Measurements from ENCODE around the gene TEX11. TPM values are rescaled to one million over a fixed set of nuclear protein-coding genes. Genes with fewer than 3 reads are reported as not detected.

Gene TEX11
- total RNA-seq, 4 donors from 2014 or later: not detected

DNA sequence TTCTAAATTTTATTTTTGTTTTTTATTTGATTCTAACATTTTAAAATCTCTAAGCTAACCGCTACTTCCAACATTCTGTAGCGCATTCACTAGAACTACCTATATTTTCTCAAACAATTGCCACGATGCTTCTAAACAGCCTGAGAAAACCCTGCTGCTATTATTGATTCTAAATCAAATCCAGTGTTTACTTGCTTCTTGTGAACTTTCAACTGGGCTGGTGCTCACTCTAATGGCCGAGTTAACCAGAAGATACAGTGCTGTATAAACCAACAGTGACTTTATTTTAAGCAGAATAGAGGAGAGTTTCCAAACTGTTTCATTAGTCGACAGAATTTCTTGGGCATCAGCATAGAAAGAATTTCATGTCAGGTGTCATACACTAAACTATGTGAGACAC lies 353.6 kb downstream of the TEX11 start:
- DNase-seq (ENCODE audit: low spot score) (no peak), ATAC-seq (ENCODE audit: low FRiP score) (no peak)
- TF ChIP-seq, protein P1, sequence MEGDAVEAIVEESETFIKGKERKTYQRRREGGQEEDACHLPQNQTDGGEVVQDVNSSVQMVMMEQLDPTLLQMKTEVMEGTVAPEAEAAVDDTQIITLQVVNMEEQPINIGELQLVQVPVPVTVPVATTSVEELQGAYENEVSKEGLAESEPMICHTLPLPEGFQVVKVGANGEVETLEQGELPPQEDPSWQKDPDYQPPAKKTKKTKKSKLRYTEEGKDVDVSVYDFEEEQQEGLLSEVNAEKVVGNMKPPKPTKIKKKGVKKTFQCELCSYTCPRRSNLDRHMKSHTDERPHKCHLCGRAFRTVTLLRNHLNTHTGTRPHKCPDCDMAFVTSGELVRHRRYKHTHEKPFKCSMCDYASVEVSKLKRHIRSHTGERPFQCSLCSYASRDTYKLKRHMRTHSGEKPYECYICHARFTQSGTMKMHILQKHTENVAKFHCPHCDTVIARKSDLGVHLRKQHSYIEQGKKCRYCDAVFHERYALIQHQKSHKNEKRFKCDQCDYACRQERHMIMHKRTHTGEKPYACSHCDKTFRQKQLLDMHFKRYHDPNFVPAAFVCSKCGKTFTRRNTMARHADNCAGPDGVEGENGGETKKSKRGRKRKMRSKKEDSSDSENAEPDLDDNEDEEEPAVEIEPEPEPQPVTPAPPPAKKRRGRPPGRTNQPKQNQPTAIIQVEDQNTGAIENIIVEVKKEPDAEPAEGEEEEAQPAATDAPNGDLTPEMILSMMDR (IDR thresholded peaks at IDR 0.05): no peak

DNA sequence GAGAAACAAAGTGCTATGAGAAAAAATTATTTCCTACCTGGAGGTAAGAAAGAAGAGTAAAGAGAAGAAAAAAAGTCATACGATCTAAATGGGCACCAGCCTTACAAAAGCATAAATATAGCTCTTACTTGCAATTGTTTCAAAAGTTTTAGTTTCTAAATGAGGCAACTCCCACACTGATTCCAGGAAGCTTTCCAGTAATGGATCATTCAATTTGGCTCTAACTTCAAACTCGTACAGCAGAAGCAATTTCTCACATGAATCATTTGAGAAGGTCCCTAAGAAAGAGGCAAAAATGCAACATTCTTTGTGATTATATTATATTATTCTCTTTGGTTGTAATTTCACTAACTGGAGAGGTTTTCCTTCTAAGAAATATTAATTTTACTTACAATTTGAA lies 354.0 kb downstream of the TEX11 start:
- TF ChIP-seq, protein P1 (IDR thresholded peaks at IDR 0.05): no peak
- no peak for ATAC-seq (ENCODE audit: low FRiP score)
- DNase-seq (ENCODE audit: low spot score): no peak

DNA sequence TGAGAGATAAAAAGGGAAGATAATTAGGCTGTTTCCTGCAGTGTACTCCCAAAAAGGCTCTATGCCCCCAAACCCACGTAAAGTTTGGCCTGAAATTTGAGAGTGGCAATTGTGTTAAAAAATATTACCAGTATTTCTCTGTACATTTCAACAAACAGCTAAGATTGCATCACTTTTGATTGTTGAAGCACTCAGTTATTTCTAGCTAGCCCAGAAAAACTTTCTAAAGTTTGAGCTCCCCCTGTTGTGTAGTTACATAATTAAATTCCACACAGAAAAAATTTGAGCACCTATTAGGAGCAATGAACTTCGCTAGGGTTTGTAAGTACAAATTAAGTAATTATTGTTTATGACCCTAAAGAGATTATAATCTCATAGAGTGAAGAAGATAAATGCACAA lies 354.4 kb downstream of the TEX11 start:
- TF ChIP-seq, protein P1 (IDR thresholded peaks at IDR 0.05): no peak
- no peak for ATAC-seq (ENCODE audit: low FRiP score)

DNA sequence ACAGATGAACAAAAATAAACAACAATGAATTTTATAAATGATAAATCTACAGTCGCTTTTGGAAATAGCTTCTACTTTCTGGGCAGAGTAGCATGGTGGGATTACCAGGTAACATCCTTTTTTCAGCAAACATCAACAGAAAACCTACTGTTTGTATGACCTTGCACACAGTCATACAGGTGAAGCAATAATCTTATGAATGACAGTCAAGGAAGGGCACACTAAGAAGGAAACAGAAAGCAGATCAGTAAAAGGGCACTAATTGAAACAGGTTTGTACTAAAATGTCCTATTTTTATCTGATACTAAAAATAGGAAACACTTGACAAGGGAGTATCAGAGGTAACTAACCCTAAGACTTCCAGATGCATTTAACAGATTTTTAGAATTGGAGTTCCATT lies 355.0 kb downstream of the TEX11 start:
- TF ChIP-seq, protein P1 (IDR thresholded peaks at IDR 0.05): no peak
- DNase-seq (ENCODE audit: low spot score) (no peak), ATAC-seq (ENCODE audit: low FRiP score) (no peak)

More for the DNA sequence above, 354.4 kb downstream of the TEX11 start:
- DNase-seq (ENCODE audit: low spot score): no peak

DNA sequence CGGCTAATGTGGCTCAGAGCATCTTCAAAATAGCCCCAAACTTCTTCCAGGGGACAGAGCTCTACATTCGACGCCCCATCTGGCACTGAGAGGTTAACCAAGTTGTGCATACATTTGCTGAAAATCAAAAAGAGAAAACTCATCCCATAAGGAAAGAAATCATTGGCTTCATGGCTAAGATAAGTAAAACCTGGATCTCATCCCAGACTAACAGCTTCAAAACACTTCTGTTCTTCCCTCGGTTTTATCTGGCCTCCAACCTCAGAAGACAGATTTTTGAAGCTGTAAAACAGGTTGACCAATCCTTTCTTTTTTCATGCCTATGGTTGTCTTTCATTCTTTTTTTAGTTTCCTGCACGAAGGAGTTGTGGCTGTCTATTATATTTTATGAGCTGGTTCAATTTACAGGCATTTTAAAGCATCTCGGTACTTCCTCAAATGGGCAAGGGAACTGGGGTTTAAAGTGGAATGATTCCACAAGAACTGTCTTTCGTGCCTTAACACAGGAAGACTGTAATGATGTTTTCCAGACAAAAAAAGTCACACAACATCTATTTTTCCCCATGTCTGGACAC lies 356.3 kb downstream of the TEX11 start:
- ATAC-seq (ENCODE audit: low FRiP score) (no peak), DNase-seq (ENCODE audit: low spot score) (no peak)
- TF ChIP-seq, protein P1 (IDR thresholded peaks at IDR 0.05): no peak

DNA sequence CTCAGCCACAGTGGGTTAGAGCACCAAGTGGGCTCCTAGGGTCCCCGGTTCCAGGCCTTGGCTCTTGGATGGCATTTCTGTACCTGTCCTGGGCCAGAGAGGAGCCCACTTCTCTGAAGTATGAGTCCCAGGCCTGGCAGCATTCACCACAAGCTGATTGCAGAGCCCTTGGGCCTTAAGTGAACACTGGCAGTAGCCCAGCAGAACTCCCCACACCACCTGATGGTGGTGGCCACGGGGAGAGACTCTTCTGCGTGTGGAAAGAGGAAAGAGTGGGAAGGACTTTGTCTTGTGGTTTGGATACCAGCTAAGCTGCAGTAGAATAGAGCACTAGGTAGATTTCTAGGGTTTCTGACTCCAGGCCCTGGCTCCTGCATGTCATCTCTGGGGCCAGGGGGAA lies 359.1 kb downstream of the TEX11 start:
- ATAC-seq (ENCODE audit: low FRiP score) (no peak), DNase-seq (ENCODE audit: low spot score) (no peak)
- TF ChIP-seq, protein P1 (IDR thresholded peaks at IDR 0.05): no peak

DNA sequence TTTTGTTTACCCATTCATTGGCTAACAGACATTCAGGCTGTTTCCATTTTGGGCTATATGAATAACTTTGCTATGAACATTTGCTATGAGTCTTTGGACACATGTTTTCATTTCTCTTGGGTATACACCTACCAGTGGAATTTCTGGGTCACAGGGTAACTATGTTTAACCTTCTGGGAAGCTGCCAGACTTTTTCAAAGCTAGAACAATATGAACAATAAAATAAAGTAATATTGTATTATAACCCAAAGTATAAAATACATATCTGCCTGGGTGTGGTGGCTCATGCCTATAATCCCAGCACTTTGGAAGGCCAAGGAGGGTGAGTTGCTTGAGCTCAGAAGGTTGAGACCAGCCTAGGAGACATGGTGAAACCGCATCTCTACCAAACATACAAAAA lies 373.3 kb downstream of the TEX11 start:
- DNase-seq (ENCODE audit: low spot score) (no peak), ATAC-seq (ENCODE audit: low FRiP score) (no peak)
- TF ChIP-seq, protein P1 (IDR thresholded peaks at IDR 0.05): no peak
